H1 (cell line): Measurements from ENCODE around the gene SMURF2. TPM values are rescaled to one million over a fixed set of nuclear protein-coding genes. Genes with fewer than 3 reads are reported as not detected.

Source experiments
- ATF2 ChIP-seq: IDR thresholded peaks from 2 replicates; pipeline ENCODE4 v1.6.1; 2012; ENCODE audit warnings: low read length, inconsistent platforms
- HDAC2 ChIP-seq, 2 experiments: fragments of 300-600 bp in 1 of 2; sonication (generic) in 1 of 2; IDR thresholded peaks; 2 replicates each; pipeline ENCODE4 v1.6.1; 2011 to 2012; ENCODE audit warnings: low read depth in 2 of 2, low read length in 2 of 2, mild to moderate bottlenecking in 2 of 2, moderate library complexity in 2 of 2, borderline replicate concordance in 1 of 2, inconsistent platforms in 1 of 2
- polyA plus RNA-seq, 7 experiments: library from polyadenylated mRNA; depleted of rRNA in 3 of 7; stranded (reverse) in 5 of 7; unstranded in 2 of 7; fragments of >200 nt in 5 of 7; fragments of 200-250 nt in 2 of 7; gene quantifications; 1 replicate in 5 of 7; 2 replicates in 1 of 7; 4 replicates in 1 of 7; pipeline versions ENCODE4 v1.2.1 to v1.2.3, GENCODE V29; 2011 to 2013; ENCODE audit warnings: missing spikeins in 2 of 7, mixed read lengths in 2 of 7
- total RNA-seq: library from RNA; stranded (reverse); fragmentation: NEBNext Ultra II Directional; extraction: Animal tissue kit (Norgen Biotek cat#: 25700); gene quantifications from 2 replicates; pipeline ENCODE4 v1.2.1, GENCODE V29; 2021

SMURF2 gene
- total and polyA plus RNA-seq, 2 of the 8 experiments (the other 6 are each of a cell fraction or from before 2014, with no cell fraction given) = 7.2 to 29.2 TPM

DNA sequence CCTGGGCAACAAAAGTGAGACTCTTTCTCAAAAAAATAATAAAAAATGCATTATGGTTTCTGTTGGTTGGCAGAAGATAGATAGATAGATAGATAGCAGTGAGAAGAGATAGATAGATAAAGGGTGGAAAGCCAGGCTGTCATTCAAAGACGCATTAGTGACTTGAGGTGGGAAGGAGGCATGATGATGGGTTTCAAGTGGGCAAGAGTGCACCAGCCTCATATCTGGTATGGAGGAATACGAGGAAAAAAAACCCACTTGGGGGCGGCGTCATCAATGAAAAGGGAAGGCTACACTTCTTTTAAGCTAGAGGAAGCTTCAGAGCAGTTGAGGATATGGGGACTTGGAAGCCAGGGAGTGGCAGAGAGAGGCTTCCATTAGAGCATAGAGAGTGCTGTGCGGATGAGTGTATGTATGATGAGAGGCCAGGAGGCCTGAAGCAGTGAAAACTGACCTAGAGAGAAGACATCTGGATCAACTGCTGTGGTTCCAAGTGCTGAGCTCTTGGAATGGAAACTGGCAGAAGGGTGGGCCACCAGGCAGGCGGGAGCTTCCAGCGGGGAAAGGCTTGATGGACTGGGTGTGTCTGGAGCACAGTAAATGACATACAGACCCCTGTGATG, 123.5 kb downstream of the SMURF2 start (continued):
- TF ChIP-seq HDAC2 (IDR thresholded peaks at IDR 0.05; ENCODE audit: borderline replicate concordance in 1 of 2, low read depth in 2 of 2, low read length in 2 of 2) (no peak), ATF2 (no peak)
